Hepatocyte (in vitro differentiated cells): ENCODE measurements around the gene NAA80. TPM values are rescaled to one million over a fixed set of nuclear protein-coding genes. Genes with fewer than 3 reads are reported as not detected.

Experiments used
- DNase-seq: peaks from one replicate; pipeline ENCODE4 v3.0.0-alpha.2; 2016; ENCODE audit warnings: low spot score
- H2AFZ ChIP-seq: fragments of 200-600 bp; sonication (generic); 2 replicates; pipeline ENCODE4 v1.6.0; 2016; ENCODE audit warnings: antibody characterized with exemption, mild to moderate bottlenecking
- H3K27ac ChIP-seq: fragments of 200-600 bp; sonication (generic); 2 replicates; pipeline ENCODE4 v1.5.1; 2016; ENCODE audit warnings: mild to moderate bottlenecking
- H3K27me3 ChIP-seq: fragments of 200-600 bp; sonication (generic); 2 replicates; pipeline ENCODE4 v1.6.1; 2016
- H3K36me3 ChIP-seq: fragments of 200-600 bp; sonication (generic); replicated peaks from 2 replicates; pipeline ENCODE4 v1.5.1; 2016; ENCODE audit warnings: low read depth; ENCODE audit not compliant: insufficient read depth
- H3K4me1 ChIP-seq: fragments of 200-600 bp; sonication (generic); 2 replicates; pipeline ENCODE4 v1.5.1; 2016; ENCODE audit warnings: mild to moderate bottlenecking, moderate library complexity; ENCODE audit not compliant: insufficient read depth
- H3K4me2 ChIP-seq: fragments of 200-600 bp; sonication (generic); 2 replicates; pipeline ENCODE4 v1.6.0; 2016
- H3K4me3 ChIP-seq: fragments of 200-600 bp; sonication (generic); 2 replicates; pipeline ENCODE4 v1.5.1; 2016; ENCODE audit warnings: mild to moderate bottlenecking
- H3K79me2 ChIP-seq: fragments of 200-600 bp; sonication (generic); 2 replicates; pipeline ENCODE4 v1.6.0; 2017; ENCODE audit warnings: mild to moderate bottlenecking
- H3K9me2 ChIP-seq: fragments of 200-600 bp; sonication (generic); replicated peaks from 2 replicates; pipeline ENCODE4 v1.6.0; 2017; ENCODE audit warnings: mild to moderate bottlenecking; ENCODE audit not compliant: insufficient read depth
- H3K9me3 ChIP-seq: fragments of 200-600 bp; sonication (generic); 2 replicates; pipeline ENCODE4 v1.5.1; 2016; ENCODE audit warnings: low read depth, mild to moderate bottlenecking
- H4K20me1 ChIP-seq: fragments of 200-600 bp; sonication (generic); 2 replicates; pipeline ENCODE4 v1.6.0; 2016; ENCODE audit warnings: mild to moderate bottlenecking; ENCODE audit not compliant: insufficient read depth, poor library complexity, severe bottlenecking
- EZH2 ChIP-seq: fragments of 200-600 bp; sonication (generic); IDR thresholded peaks from 2 replicates; pipeline ENCODE4 v1.6.1; 2016; ENCODE audit warnings: antibody characterized with exemption, mild to moderate bottlenecking, borderline replicate concordance
- EZH2phosphoT487 ChIP-seq: fragments of 200-600 bp; sonication (generic); IDR thresholded peaks from one replicate; pipeline ENCODE4 v1.6.1; 2018; ENCODE audit warnings: antibody characterized with exemption, mild to moderate bottlenecking, low read depth, moderate library complexity; ENCODE audit not compliant: unreplicated experiment, severe bottlenecking
- WGBS: methylation state at CpG from one replicate; pipeline ENCODE4 v1.1.6; 2016; ENCODE audit warnings: low lambda C conversion rate; ENCODE audit errors: missing lambda C conversion rate; 5-methylcytosine and 5-hydroxymethylcytosine counted together
- polyA plus RNA-seq: library from polyadenylated mRNA; unstranded; fragments of >200 nt; fragmentation: Nextera tagmentation; extraction: Ambion mirVana; gene quantifications from 2 replicates; pipeline ENCODE4 v1.2.1, GENCODE V29; 2016
- total RNA-seq: library from RNA; depleted of rRNA; stranded (reverse); fragments of >200 nt; gene quantifications from 2 replicates; pipeline ENCODE4 v1.2.3, GENCODE V29; 2014
- TF ChIP-seq, protein P1 (sequence below): fragments of 200-600 bp; sonication (generic); IDR thresholded peaks from 2 replicates; pipeline ENCODE4 v1.5.1; 2016; ENCODE audit warnings: antibody characterized with exemption, mild to moderate bottlenecking; ENCODE audit not compliant: poor library complexity

Gene NAA80
- total and polyA plus RNA-seq, 2 experiments from 2014 or later, result 6.7 to 19.5 TPM

DNA sequence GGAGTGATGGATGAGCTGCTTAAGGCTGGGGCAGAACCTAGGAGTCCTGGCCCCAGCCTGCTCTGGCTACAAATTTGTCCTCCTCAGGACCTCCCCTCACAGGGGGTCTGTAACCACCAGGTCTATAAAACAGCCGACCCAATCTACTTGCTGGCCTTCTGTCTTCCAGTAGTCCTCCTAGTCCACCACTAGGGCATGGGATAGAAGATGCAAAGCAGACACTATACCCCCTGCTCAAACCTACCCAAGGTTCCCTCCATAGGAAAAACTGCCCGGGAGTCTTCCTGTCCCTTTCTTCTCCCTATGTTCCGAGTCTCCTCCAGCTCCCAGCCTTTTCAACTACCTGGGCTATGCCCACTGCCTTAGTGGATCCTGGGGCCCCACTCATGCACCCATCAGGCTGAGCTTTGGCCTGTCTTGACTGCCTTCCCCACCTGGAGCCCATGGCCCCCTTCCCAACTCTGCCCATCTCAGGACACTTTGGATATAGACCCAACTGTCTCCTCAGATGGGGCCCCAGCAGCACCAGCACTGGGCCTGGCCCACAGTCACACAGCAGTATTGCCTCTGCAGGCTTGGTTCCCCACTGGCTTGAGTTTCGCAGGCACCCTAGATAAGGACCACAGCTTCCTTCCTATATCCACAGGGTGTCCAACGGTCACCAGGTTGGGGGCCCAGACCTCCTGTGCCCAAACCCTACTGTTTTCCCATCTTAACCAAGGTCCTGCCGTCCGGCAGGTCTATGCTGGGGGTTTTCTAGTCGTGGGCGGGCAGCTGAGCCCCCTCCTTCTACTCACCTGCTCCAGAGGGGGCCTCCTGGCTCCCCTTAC lies 1.1 kb downstream of the NAA80 start:
- H3K36me3 ChIP-seq, result no peaks in the 10 kb centered on the region
- no peak for DNase-seq
- no peak for TF ChIP-seq EZH2
- peaks cover 11% of the 10 kb centered on the region for H3K79me2 ChIP-seq
- no peaks in the 10 kb centered on the region for H3K9me2 ChIP-seq
- H3K27ac ChIP-seq, result peak overlapping the region; percentile 88
- no peaks in the 10 kb centered on the region for H3K27me3 ChIP-seq
- no peak overlapping the region for H2AFZ ChIP-seq
- whole genome bisulfite sequencing, result 59% methylated on average over 9 of the region's 9 CpGs
- peak overlapping the region; percentile 93 for H3K4me2 ChIP-seq
- H4K20me1 ChIP-seq, result no peaks in the 10 kb centered on the region
- peak overlapping the region; percentile 52 for H3K4me3 ChIP-seq
- no peaks in the 10 kb centered on the region for H3K9me3 ChIP-seq
- H3K4me1 ChIP-seq, result peaks cover 18% of the 10 kb centered on the region

- no peaks in the 10 kb centered on the region for H4K20me1 ChIP-seq
- H2AFZ ChIP-seq, result no peak overlapping the region
- no peak overlapping the region for H3K4me2 ChIP-seq
- 93% methylated on average over 2 of the region's 2 CpGs for WGBS
- no peak overlapping the region for H3K27ac ChIP-seq
- no peak for TF ChIP-seq EZH2phosphoT487
- TF ChIP-seq EZH2, result no peak
- TF ChIP-seq, protein P1, sequence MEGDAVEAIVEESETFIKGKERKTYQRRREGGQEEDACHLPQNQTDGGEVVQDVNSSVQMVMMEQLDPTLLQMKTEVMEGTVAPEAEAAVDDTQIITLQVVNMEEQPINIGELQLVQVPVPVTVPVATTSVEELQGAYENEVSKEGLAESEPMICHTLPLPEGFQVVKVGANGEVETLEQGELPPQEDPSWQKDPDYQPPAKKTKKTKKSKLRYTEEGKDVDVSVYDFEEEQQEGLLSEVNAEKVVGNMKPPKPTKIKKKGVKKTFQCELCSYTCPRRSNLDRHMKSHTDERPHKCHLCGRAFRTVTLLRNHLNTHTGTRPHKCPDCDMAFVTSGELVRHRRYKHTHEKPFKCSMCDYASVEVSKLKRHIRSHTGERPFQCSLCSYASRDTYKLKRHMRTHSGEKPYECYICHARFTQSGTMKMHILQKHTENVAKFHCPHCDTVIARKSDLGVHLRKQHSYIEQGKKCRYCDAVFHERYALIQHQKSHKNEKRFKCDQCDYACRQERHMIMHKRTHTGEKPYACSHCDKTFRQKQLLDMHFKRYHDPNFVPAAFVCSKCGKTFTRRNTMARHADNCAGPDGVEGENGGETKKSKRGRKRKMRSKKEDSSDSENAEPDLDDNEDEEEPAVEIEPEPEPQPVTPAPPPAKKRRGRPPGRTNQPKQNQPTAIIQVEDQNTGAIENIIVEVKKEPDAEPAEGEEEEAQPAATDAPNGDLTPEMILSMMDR, result no peak
- H3K36me3 ChIP-seq, result no peaks in the 10 kb centered on the region
- H3K79me2 ChIP-seq, result peaks cover 11% of the 10 kb centered on the region
- H3K9me3 ChIP-seq, result no peaks in the 10 kb centered on the region
- peaks cover 25% of the 10 kb centered on the region for H3K4me1 ChIP-seq
- H3K9me2 ChIP-seq, result no peaks in the 10 kb centered on the region
- no peak for DNase-seq
- no peaks in the 10 kb centered on the region for H3K27me3 ChIP-seq
- no peak overlapping the region for H3K4me3 ChIP-seq
Measured at GRCh38 chr3:50297384-50297775, 1.8 kb downstream of the NAA80 start.

- TF ChIP-seq EZH2phosphoT487, result no peak
- TF ChIP-seq, protein P1, result no peak
- no peak for TF ChIP-seq EZH2
- no peak for DNase-seq
- no peak overlapping the region for H3K27ac ChIP-seq
Measured at GRCh38 chr3:50296721-50297383, 2.4 kb downstream of the NAA80 start.

More at GRCh38 chr3:50296721-50297383, 2.4 kb downstream of the NAA80 start:
- no peaks in the 10 kb centered on the region for H4K20me1 ChIP-seq
- H3K36me3 ChIP-seq, result no peaks in the 10 kb centered on the region
- H3K4me3 ChIP-seq, result no peak overlapping the region
- peaks cover 14% of the 10 kb centered on the region for H3K79me2 ChIP-seq
- no peaks in the 10 kb centered on the region for H3K9me3 ChIP-seq
- no peaks in the 10 kb centered on the region for H3K9me2 ChIP-seq
- no peak overlapping the region for H3K4me2 ChIP-seq
- H3K27me3 ChIP-seq, result no peaks in the 10 kb centered on the region
- peaks cover 25% of the 10 kb centered on the region for H3K4me1 ChIP-seq
- WGBS, result 97% methylated on average over 18 of the region's 18 CpGs
- H2AFZ ChIP-seq, result no peak overlapping the region
